Myocyte (in vitro differentiated cells): Measurements from ENCODE around the gene C4orf33. TPM values are rescaled to one million over a fixed set of nuclear protein-coding genes. Genes with fewer than 3 reads are reported as not detected.
"Not testable (repeated sequence)": the region's sequence is repeated elsewhere in the genome, so short reads cannot be mapped to it uniquely, and the experiment has no call there.

Experiments
- DNase-seq: peaks from one replicate; pipeline ENCODE4 v3.0.0-alpha.2; 2012; ENCODE audit warnings: low read depth
- polyA plus RNA-seq: library from polyadenylated mRNA; unstranded; fragments of >200 nt; gene quantifications from one replicate; pipeline ENCODE4 v1.2.1, GENCODE V29; 2012; ENCODE audit warnings: missing spikeins
- total RNA-seq: library from RNA; depleted of rRNA; stranded (reverse); fragments of >200 nt; gene quantifications from 2 replicates; pipeline ENCODE4 v1.2.3, GENCODE V29; 2014

C4orf33 gene
- total RNA-seq: 5.8 and 8.6 TPM in 2 replicates
- polyA plus RNA-seq: 3.6 TPM

GRCh38 chr4:129095811-129096454 lies at the start of gene C4orf33:
Gene C4orf33, plus strand, starts transcription at chr4:129096152. Its CDS starts 6,459 bp downstream, at chr4:129102611.
- peak; percentile 80 for DNase-seq

GRCh38 chr4:129059028-129059427 lies 36.9 kb upstream of the C4orf33 start:
- DNase-seq: no peak

- no peak for DNase-seq
Measured at GRCh38 chr4:129062580-129062979, 33.4 kb upstream of the C4orf33 start.

GRCh38 chr4:129063640-129064039 lies 32.3 kb upstream of the C4orf33 start:
- DNase-seq: no peak

GRCh38 chr4:129064717-129065116 lies 31.2 kb upstream of the C4orf33 start:
- DNase-seq: peak; percentile 32

GRCh38 chr4:129069537-129069936 lies 26.4 kb upstream of the C4orf33 start:
- DNase-seq: not testable (repeated sequence)

- no peak for DNase-seq
Measured at GRCh38 chr4:129077326-129077725, 18.6 kb upstream of the C4orf33 start.

GRCh38 chr4:129080129-129080528 lies 15.8 kb upstream of the C4orf33 start:
- DNase-seq: no peak

GRCh38 chr4:129082302-129082701 lies 13.7 kb upstream of the C4orf33 start:
- no peak for DNase-seq

GRCh38 chr4:129085472-129085871 lies 10.5 kb upstream of the C4orf33 start:
- no peak for DNase-seq

GRCh38 chr4:129087516-129087915 lies 8.4 kb upstream of the C4orf33 start:
- DNase-seq: no peak

- peak; percentile 28 for DNase-seq
Measured at GRCh38 chr4:129092631-129093190, 3.2 kb upstream of the C4orf33 start.

GRCh38 chr4:129093191-129093920 lies 2.6 kb upstream of the C4orf33 start, which contains the start of gene SCLT1:
Gene SCLT1, minus strand, starts transcription at chr4:129093539. Its CDS starts 436 bp downstream, at chr4:129093103.
- DNase-seq: peak; percentile 99

GRCh38 chr4:129094347-129094746 lies 1.6 kb upstream of the C4orf33 start:
- no peak for DNase-seq

- DNase-seq: no peak
Measured at GRCh38 chr4:129098531-129099001, 2.6 kb downstream of the C4orf33 start.

GRCh38 chr4:129109965-129110824 lies 14.2 kb downstream of the C4orf33 start:
- no peak for DNase-seq

- DNase-seq: no peak
Measured at GRCh38 chr4:129110931-129111330, 15.0 kb downstream of the C4orf33 start.

GRCh38 chr4:129111919-129112318 lies 16.0 kb downstream of the C4orf33 start:
- DNase-seq: no peak

- DNase-seq: no peak
Measured at GRCh38 chr4:129113434-129113833, 17.5 kb downstream of the C4orf33 start.

GRCh38 chr4:129113919-129114318 lies 18.0 kb downstream of the C4orf33 start:
- no peak for DNase-seq

GRCh38 chr4:129117705-129118104 lies 21.8 kb downstream of the C4orf33 start:
- no peak for DNase-seq
